Keratinocyte (primary cell): ENCODE data around the gene RNASEH2B.

Experiments used
- CTCF ChIP-seq, 3 experiments: IDR thresholded peaks in 1 of 3; conservative IDR thresholded peaks in 1 of 3; optimal IDR thresholded peaks in 1 of 3; 2 replicates in 2 of 3; 3 replicates in 1 of 3; pipeline versions ENCODE3 to v1.5.1; 2011; ENCODE audit warnings: low read length in 3 of 3, mild to moderate bottlenecking in 3 of 3, moderate library complexity in 2 of 3, control low read depth in 1 of 3, inconsistent platforms in 1 of 3; ENCODE audit not compliant: insufficient read depth in 2 of 3; ENCODE audit errors: extremely low read depth in 1 of 3
- EZH2 ChIP-seq: IDR thresholded peaks from one replicate; pipeline ENCODE4 v1.6.1; 2012; ENCODE audit warnings: inconsistent platforms, mild to moderate bottlenecking, low read length, moderate library complexity

- TF ChIP-seq CTCF (optimal IDR thresholded peaks at IDR 0.05 in 1 of 3, IDR thresholded peaks at IDR 0.05 in 1 of 3, conservative IDR thresholded peaks at IDR 0.05 in 1 of 3; ENCODE audit: extremely low read depth in 1 of 3, insufficient read depth in 2 of 3, low read length in 3 of 3) (no peak), EZH2 (no peak)
Observed at GRCh38 chr13:50867637-50867945, 42.0 kb upstream of the RNASEH2B start.
